Measurements from ENCODE around the gene INPP5B.
"Not testable (repeated sequence)": the region's sequence is repeated elsewhere in the genome, so short reads cannot be mapped to it uniquely, and the experiment has no call there.

INPP5B gene

GRCh38 chr1:37946703-37947360 lies at the start of gene INPP5B:
Gene INPP5B (minus strand): TSS chr1:37947053. CDS start chr1:37946308, 745 bp downstream.
- peak; percentile 88 for DNase-seq (ENCODE audit: low read depth)

DNA sequence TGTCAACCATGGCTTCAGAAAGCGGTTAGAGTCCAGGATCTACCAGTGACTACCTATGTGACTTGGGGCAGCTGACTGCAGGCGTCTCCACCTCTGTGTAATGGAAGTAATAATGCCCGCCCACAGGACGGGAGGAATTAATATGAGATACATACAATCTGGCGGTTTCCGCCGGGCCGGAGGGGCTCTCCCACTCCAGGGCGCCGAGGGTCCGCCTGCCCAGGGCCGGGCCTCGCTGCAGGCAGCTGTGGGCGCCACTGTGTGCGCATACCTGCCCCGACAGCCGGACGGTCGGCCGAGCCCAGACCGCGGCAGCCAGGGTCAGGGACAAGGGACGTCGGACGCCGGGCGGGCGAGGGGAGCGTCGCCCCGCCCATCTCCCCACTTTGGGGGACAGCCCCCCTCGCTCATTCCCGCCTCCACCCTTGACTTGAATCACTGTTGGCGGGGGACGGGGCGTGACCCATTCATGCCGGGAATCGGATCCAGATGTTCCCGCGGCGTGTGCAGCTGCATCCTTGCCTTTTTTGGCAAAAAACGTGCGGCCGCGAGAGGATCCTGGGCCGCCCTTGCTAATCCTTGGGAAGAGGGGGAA lies 49.0 kb upstream of the INPP5B start:
- peak; percentile 77 for DNase-seq (ENCODE audit: low read depth)

GRCh38 chr1:37994886-37995566 lies 48.2 kb upstream of the INPP5B start:
- no peak for DNase-seq (ENCODE audit: low read depth)

DNA sequence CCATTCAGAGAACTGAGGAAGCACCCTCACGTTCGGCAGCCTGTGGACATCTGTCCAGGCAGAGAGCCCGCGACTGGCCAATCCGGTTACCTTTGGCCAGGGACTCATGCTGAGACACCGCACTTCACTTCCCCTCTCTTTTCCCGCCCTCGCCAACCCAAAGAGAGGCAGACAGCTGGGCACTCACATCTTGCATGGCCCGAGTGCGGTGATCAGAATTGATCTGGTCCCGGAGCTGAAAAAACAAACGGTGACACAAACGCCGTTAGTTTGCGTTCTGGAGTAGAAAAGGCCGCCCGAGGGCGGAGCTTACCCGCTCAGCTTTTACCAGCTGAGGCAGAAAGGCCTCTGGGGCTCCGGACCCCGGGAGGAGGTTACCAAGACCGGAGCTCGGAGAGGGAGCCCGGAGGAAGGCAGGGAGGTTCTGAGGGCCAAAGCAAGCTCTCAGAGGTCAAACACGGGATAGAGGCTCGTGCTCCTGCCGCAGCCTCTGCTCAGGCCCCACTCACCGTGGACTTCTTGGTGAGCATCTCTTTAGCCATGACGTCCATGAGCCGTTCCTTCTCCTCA lies 42.6 kb upstream of the INPP5B start:
- peak; percentile 24 for DNase-seq (ENCODE audit: low read depth)

DNA sequence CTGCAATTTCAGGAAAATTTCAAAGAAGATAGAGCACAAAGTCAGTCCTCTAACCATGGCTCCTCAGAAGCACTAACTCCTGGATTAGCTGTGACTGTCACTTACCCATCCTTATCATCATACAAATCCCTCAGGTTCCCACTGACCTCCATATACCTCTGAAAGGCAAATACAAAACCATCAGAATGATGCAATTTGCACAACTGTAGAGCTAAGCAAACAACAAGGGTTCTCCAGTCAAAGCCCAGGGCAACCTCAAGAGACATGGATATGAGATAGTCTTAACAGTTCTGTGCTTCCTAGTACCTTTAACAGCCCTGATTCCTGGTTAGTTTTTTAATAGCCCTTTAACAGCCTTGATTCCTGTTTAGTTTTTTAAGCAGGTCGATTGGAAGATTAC lies 40.8 kb upstream of the INPP5B start:
- no peak for DNase-seq (ENCODE audit: low read depth)

DNA sequence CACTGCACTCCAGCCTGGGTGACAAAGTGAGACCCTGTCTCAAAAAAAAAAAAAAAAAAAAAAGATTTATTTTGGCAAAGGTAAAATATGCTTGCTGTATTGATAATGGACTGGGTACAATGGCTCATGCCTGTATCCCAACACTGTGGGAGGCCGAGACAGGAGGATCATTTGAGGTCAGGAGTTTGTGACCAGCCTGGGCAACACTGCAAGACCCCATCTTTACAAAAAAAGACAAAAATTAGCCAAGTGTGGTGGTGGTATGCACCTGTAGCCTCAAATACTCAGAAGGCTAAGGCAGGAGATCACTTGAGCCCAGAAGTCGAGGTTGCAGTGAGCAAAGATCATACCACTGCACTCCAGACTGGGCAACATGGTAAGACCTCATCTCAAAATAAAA lies 36.7 kb upstream of the INPP5B start:
- DNase-seq (ENCODE audit: low read depth) = no peak

- DNase-seq (ENCODE audit: low read depth) = no peak
These were observed 31.7 kb upstream of the INPP5B start for GRCh38 chr1:37978541-37978940.

GRCh38 chr1:37975083-37975482 lies 28.2 kb upstream of the INPP5B start:
- peak; percentile 64 for DNase-seq (ENCODE audit: low read depth)

- no peak for DNase-seq (ENCODE audit: low read depth)
These were observed 27.7 kb upstream of the INPP5B start for GRCh38 chr1:37974567-37974966.

GRCh38 chr1:37973684-37974083 lies 26.8 kb upstream of the INPP5B start:
- not testable (repeated sequence) for DNase-seq (ENCODE audit: low read depth)

DNA sequence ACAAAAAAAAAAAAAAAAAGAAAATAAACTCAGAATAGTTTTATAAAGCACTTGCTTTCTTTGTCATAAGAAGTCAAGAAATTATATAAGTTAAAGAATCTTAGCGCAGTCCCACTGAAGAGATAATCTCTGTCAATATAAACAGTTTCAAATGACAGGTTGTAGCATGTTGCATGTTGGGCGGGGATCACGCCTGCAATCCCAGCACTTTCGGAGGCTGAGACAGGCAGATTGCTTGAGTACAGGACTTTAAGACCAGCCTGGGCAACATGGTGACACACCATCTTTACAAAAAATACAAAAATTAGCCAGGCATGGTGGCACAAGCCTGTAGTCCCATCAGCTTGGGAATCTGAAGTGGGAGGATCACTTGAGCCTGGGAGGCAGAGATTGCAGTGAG lies 18.4 kb upstream of the INPP5B start:
- DNase-seq (ENCODE audit: low read depth) = no peak

GRCh38 chr1:37964106-37964505 lies 17.3 kb upstream of the INPP5B start:
- not testable (repeated sequence) for DNase-seq (ENCODE audit: low read depth)

- DNase-seq (ENCODE audit: low read depth) = peak; percentile 86
These were observed 11.8 kb upstream of the INPP5B start for GRCh38 chr1:37958690-37959089.

DNA sequence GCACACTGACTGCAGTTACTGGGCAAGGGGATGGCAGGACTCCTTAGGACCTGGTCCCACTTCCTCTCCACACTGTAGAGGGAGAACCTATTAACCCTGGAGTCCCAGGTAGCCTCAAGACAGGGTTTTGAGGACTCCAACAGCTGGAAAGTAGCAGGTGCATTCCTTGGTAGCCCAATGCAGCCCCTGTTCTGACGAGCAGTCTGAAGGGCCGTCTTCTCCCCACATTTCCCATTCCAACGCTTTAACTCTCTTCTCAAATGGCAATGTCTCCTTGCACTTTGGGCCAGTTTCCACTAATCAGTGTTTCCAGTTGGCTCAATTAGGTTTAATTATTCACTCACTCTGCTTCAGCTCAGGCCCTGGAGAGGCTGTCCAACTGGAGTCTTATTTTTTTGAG lies 8.8 kb upstream of the INPP5B start:
- no peak for DNase-seq (ENCODE audit: low read depth)

DNA sequence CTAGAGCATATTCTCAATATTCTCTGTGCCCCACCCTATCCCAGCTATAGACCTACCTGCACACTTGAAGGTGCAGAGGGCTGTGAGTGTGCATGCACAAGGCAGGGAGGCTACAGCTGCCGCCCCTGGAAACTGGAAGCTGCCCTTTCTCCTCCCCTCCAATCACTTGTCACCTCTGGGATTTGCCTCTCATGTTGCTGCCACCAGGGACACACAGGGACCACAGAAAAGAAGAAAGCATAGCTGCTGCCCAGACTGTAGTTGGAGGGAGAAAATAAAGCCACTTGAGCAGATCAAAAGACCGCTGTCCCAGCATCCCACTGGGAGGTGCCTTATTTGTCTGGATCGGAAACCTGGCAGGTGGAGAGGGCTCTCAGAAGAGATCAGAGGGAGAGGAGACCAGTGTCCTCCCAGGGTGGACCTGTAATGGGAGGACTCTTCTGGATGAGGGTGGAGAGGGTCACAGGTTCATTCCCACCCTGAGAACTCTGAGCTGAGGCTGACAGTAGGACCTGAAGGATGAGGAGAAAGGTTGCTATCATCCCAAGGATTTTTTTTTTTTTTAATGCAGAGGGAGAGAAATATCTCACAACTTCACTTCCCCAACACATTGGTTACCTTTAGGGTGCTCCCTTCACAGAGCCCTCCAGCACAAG lies 7.6 kb upstream of the INPP5B start:
- no peak for DNase-seq (ENCODE audit: low read depth)

GRCh38 chr1:37952738-37953137 lies 5.9 kb upstream of the INPP5B start:
- no peak for DNase-seq (ENCODE audit: low read depth)

DNA sequence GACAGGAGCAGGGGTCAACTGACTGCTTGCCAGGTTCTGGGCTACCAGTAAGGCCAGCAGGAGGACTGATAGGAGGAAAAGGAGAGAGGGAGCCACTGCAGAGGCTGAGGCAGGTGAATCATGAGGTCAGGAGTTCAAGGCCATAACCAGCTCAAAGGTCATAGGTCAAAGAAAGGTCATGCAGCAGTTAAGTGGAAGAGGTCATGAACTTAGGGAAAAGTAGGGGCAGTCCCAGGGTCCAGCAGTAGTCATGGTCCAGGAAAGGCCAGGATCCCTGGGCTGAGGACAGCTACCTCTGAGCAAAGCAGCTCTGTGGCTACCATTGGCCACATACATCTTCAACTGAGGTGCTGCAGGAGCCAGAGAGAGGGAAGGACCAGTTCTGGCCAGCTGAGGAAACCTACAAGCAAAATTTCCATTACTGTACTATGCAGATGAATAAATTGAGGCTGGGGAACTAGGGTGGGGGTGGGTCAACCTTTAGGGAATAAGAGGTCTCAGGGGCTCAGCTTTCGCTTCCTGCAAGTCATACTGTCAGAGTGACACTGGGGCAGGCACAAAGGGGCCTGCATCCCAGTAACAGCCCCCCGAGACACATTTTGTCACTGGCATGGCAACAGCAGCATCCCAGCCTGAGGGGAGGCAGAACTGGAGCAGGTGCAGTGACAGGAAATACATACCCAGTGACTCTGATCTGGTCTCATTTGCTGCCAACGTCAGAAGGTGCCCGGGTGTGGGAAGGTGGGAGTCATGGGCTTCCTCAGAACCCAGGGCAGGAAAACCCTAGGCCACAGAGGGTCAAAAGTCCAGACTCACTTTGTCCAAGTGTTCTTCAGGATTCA lies 5.2 kb upstream of the INPP5B start:
- DNase-seq (ENCODE audit: low read depth) = no peak

GRCh38 chr1:37951041-37951782 lies 4.4 kb upstream of the INPP5B start:
- DNase-seq (ENCODE audit: low read depth) = no peak

DNA sequence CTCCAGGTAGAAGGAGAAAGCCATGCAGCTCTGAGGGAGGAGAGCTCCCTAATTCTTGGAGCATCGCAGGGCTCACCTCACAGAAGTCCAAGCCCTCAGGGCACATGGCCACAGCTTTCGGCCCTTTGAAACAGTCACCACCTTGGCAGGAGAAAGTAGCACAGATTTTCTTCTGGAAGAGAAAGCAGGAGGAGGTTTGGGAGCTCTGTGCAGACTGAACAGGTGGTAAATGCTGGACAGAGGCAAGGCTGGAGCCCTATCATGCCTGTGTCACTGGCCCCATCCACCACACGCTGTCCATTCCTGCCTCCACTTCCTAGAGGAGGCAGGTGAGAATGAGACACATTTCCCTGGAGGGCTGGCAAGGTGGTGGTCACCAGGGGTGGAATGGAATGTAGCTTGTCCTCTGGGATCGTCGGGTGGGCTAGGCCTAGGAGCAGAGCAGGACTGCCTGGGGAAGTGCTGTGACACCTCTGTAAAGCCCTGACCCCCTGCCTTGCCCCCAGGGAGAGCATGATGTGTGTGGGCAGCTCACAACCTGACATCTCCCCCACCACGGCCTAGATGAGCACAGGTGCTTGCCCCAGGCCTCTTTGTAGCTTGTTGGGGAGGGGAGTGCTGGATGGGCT lies 2.8 kb upstream of the INPP5B start:
- no peak for DNase-seq (ENCODE audit: low read depth)

DNA sequence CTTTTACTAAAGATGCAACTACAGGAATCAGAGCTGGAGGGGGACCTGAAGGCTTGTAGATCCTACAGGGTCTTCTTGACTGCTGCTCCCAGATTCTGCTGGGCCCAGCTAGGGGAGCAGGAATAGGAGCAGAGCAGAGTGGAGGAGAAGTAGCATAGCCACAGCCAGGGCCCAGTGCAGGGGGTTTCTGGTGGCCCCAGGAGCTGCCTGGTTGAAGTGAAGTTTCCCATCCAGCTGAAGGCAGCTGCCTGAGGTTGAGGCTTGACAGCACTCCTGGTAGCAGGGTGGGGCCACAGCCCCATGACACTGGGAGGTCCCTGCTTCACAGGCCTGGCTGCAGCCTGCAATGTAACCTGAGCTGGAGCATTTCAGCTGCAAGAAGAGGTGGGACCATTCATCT lies 2.0 kb upstream of the INPP5B start:
- no peak for DNase-seq (ENCODE audit: low read depth)
